Measurements from ENCODE around the gene CRYBA2. TPM values are rescaled to one million over a fixed set of nuclear protein-coding genes. Genes with fewer than 3 reads are reported as not detected.

The CRYBA2 gene
- total RNA-seq, 1 donor, result not detected

GRCh38 chr2:219010873-219011272, 17.7 kb upstream of the CRYBA2 start:
- H3K27ac ChIP-seq (ENCODE audit: low read depth, low read length), result no peak overlapping the region
- H2AFZ ChIP-seq (ENCODE audit: low read length), result no peak overlapping the region
- peaks cover 6% of the 10 kb centered on the region for H3K27me3 ChIP-seq (ENCODE audit: insufficient read depth, low read length)
- no peaks in the 10 kb centered on the region for H3K36me3 ChIP-seq (ENCODE audit: insufficient read depth, low read length)
- H3K4me2 ChIP-seq (ENCODE audit: insufficient read depth, low read length), result no peak overlapping the region
- H3K9me3 ChIP-seq (ENCODE audit: low read depth, low read length), result no peaks in the 10 kb centered on the region
- H3K79me2 ChIP-seq (ENCODE audit: insufficient read depth, low read length), result no peaks in the 10 kb centered on the region
- no peaks in the 10 kb centered on the region for H3K4me1 ChIP-seq (ENCODE audit: insufficient read depth, low read length)
- no peak overlapping the region for H3K4me3 ChIP-seq (ENCODE audit: insufficient read depth, low read length)
- peak; percentile 82 for DNase-seq (ENCODE audit: insufficient read length, low spot score, missing footprints)
- TF ChIP-seq CTCF (IDR thresholded peaks at IDR 0.05; ENCODE audit: extremely low read depth, low read depth, low read length), result no peak
- H4K20me1 ChIP-seq (ENCODE audit: insufficient read depth, low read length), result no peaks in the 10 kb centered on the region

GRCh38 chr2:219010162-219010756, 17.0 kb upstream of the CRYBA2 start:
- peaks cover 12% of the 10 kb centered on the region for H3K27me3 ChIP-seq (ENCODE audit: insufficient read depth, low read length)
- peak; percentile 19 for TF ChIP-seq CTCF (IDR thresholded peaks at IDR 0.05; ENCODE audit: extremely low read depth, low read depth, low read length)
- H3K4me3 ChIP-seq (ENCODE audit: insufficient read depth, low read length), result no peak overlapping the region

GRCh38 chr2:219009294-219009693, 16.1 kb upstream of the CRYBA2 start:
- H4K20me1 ChIP-seq (ENCODE audit: insufficient read depth, low read length), result no peaks in the 10 kb centered on the region
- H3K9me3 ChIP-seq (ENCODE audit: low read depth, low read length), result no peaks in the 10 kb centered on the region
- H3K4me1 ChIP-seq (ENCODE audit: insufficient read depth, low read length), result no peaks in the 10 kb centered on the region
- H3K4me3 ChIP-seq (ENCODE audit: insufficient read depth, low read length), result no peak overlapping the region
- no peaks in the 10 kb centered on the region for H3K79me2 ChIP-seq (ENCODE audit: insufficient read depth, low read length)
- peaks cover 20% of the 10 kb centered on the region for H3K27me3 ChIP-seq (ENCODE audit: insufficient read depth, low read length)
- no peak overlapping the region for H2AFZ ChIP-seq (ENCODE audit: low read length)
- H3K27ac ChIP-seq (ENCODE audit: low read depth, low read length), result no peak overlapping the region
- TF ChIP-seq CTCF (IDR thresholded peaks at IDR 0.05; ENCODE audit: extremely low read depth, low read depth, low read length), result no peak
- H3K36me3 ChIP-seq (ENCODE audit: insufficient read depth, low read length), result no peaks in the 10 kb centered on the region
- peak; percentile 27 for DNase-seq (ENCODE audit: insufficient read length, low spot score, missing footprints)
- no peak overlapping the region for H3K4me2 ChIP-seq (ENCODE audit: insufficient read depth, low read length)

More at GRCh38 chr2:219010162-219010756, 17.0 kb upstream of the CRYBA2 start:
- Histone ChIP-seq H3K36me3 (ENCODE audit: insufficient read depth, low read length) (no peaks in the 10 kb centered on the region), H3K4me1 (ENCODE audit: insufficient read depth, low read length) (no peaks in the 10 kb centered on the region), H3K27ac (ENCODE audit: low read depth, low read length) (no peak overlapping the region), H3K4me2 (ENCODE audit: insufficient read depth, low read length) (no peak overlapping the region), H4K20me1 (ENCODE audit: insufficient read depth, low read length) (no peaks in the 10 kb centered on the region), H3K79me2 (ENCODE audit: insufficient read depth, low read length) (no peaks in the 10 kb centered on the region), H2AFZ (ENCODE audit: low read length) (no peak overlapping the region), H3K9me3 (ENCODE audit: low read depth, low read length) (no peaks in the 10 kb centered on the region)
- DNase-seq (ENCODE audit: insufficient read length, low spot score, missing footprints), result peak; percentile 82

GRCh38 chr2:219003979-219004378, 10.8 kb upstream of the CRYBA2 start:
- Histone ChIP-seq H2AFZ (ENCODE audit: low read length) (no peak overlapping the region), H3K79me2 (ENCODE audit: insufficient read depth, low read length) (no peaks in the 10 kb centered on the region), H3K4me2 (ENCODE audit: insufficient read depth, low read length) (no peak overlapping the region), H3K27ac (ENCODE audit: low read depth, low read length) (no peak overlapping the region), H3K4me3 (ENCODE audit: insufficient read depth, low read length) (no peak overlapping the region), H4K20me1 (ENCODE audit: insufficient read depth, low read length) (no peaks in the 10 kb centered on the region), H3K9me3 (ENCODE audit: low read depth, low read length) (no peaks in the 10 kb centered on the region), H3K36me3 (ENCODE audit: insufficient read depth, low read length) (no peaks in the 10 kb centered on the region), H3K4me1 (ENCODE audit: insufficient read depth, low read length) (no peaks in the 10 kb centered on the region), H3K27me3 (ENCODE audit: insufficient read depth, low read length) (peaks cover 66% of the 10 kb centered on the region)
- TF ChIP-seq CTCF (IDR thresholded peaks at IDR 0.05; ENCODE audit: extremely low read depth, low read depth, low read length), result no peak
- DNase-seq (ENCODE audit: insufficient read length, low spot score, missing footprints), result peak; percentile 56
